Right hindlimb (tissue), 1 donor: ENCODE results near the gene KREMEN1.

Experiments used
- DNase-seq: peaks from one replicate; pipeline ENCODE4 v3.0.0-alpha.2; 2018

KREMEN1 gene

GRCh38 chr22:29136782-29137700 is 64.2 kb downstream of the KREMEN1 start:
- no peak for DNase-seq

GRCh38 chr22:29138556-29139305 is 65.9 kb downstream of the KREMEN1 start:
- DNase-seq, result no peak

GRCh38 chr22:29139965-29140782 is 67.3 kb downstream of the KREMEN1 start:
- DNase-seq, result no peak

GRCh38 chr22:29141078-29141688 is 68.3 kb downstream of the KREMEN1 start:
- DNase-seq, result no peak

GRCh38 chr22:29142116-29142515 is 69.3 kb downstream of the KREMEN1 start:
- no peak for DNase-seq

GRCh38 chr22:29143941-29144785 is 71.3 kb downstream of the KREMEN1 start:
- peak; percentile 75 for DNase-seq

- DNase-seq, result no peak
Observed at GRCh38 chr22:29144786-29145160, 71.9 kb downstream of the KREMEN1 start.

GRCh38 chr22:29145321-29146072 is 72.7 kb downstream of the KREMEN1 start:
- DNase-seq, result no peak

- DNase-seq, result no peak
Observed at GRCh38 chr22:29146091-29146560, 73.3 kb downstream of the KREMEN1 start.

- no peak for DNase-seq
Observed at GRCh38 chr22:29146771-29147170, 73.9 kb downstream of the KREMEN1 start.

- DNase-seq, result no peak
Observed at GRCh38 chr22:29147331-29147899, 74.6 kb downstream of the KREMEN1 start.

- no peak for DNase-seq
Observed at GRCh38 chr22:29148036-29148435, 75.2 kb downstream of the KREMEN1 start.

GRCh38 chr22:29148826-29149225 is 76.0 kb downstream of the KREMEN1 start:
- DNase-seq, result no peak

- DNase-seq, result peak; percentile 58
Observed at GRCh38 chr22:29149841-29150555, 77.2 kb downstream of the KREMEN1 start.

GRCh38 chr22:29150701-29151100 is 77.9 kb downstream of the KREMEN1 start:
- DNase-seq, result no peak

GRCh38 chr22:29151316-29151715 is 78.5 kb downstream of the KREMEN1 start:
- DNase-seq, result no peak

GRCh38 chr22:29152045-29152953 is 79.5 kb downstream of the KREMEN1 start:
- peak; percentile 52 for DNase-seq

GRCh38 chr22:29152954-29153719 is 80.3 kb downstream of the KREMEN1 start:
- peak; percentile 43 for DNase-seq
